Erythroblast (primary cell): Measurements from ENCODE around the gene DPYSL3.

Experiments
- GATA1 ChIP-seq: IDR thresholded peaks from 2 replicates; pipeline ENCODE4 v1.6.1; 2011; ENCODE audit warnings: low read depth, mild to moderate bottlenecking, control low read depth, low read length, moderate library complexity
- POLR2A ChIP-seq: IDR thresholded peaks from 2 replicates; pipeline ENCODE4 v1.6.1; 2011; ENCODE audit warnings: mild to moderate bottlenecking, low read length

GRCh38 chr5:147453875-147454814 lies 55.7 kb downstream of the DPYSL3 start:
- TF ChIP-seq POLR2A (no peak), GATA1 (no peak)
